Neutrophil (primary cell): Measurements from ENCODE around the gene HTR2B.

Source experiments
- H3K27ac ChIP-seq: fragments of 200-600 bp; sonication (generic); 2 replicates; pipeline ENCODE4 v1.5.1; 2016; ENCODE audit warnings: mild to moderate bottlenecking, moderate library complexity
- H3K27me3 ChIP-seq: fragments of 200-600 bp; sonication (generic); 2 replicates; pipeline ENCODE4 v1.6.0; 2016; ENCODE audit warnings: mild to moderate bottlenecking
- H3K36me3 ChIP-seq: fragments of 200-600 bp; sonication (generic); 2 replicates; pipeline ENCODE4 v1.5.1; 2017
- H3K4me1 ChIP-seq, 2 experiments: fragments of 200-600 bp in 1 of 2; sonication (generic) in 1 of 2; 1 replicate in 1 of 2; 2 replicates in 1 of 2; pipeline versions ENCODE4 v1.5.1 to v1.6.1; 2013 to 2016; ENCODE audit warnings: low read depth in 1 of 2, low read length in 1 of 2, mild to moderate bottlenecking in 1 of 2, moderate library complexity in 1 of 2; ENCODE audit not compliant: control insufficient read depth in 1 of 2, insufficient read depth in 1 of 2
- H3K4me3 ChIP-seq, 2 experiments: fragments of 200-600 bp in 1 of 2; sonication (generic) in 1 of 2; 1 replicate in 1 of 2; 2 replicates in 1 of 2; pipeline ENCODE4 v1.5.1; 2013 to 2016; ENCODE audit warnings: low read depth in 1 of 2, low read length in 1 of 2, mild to moderate bottlenecking in 1 of 2, moderate library complexity in 1 of 2
- H3K9me3 ChIP-seq: fragments of 200-600 bp; sonication (generic); 2 replicates; pipeline ENCODE4 v1.5.1; 2016
- TF ChIP-seq, protein P1 (sequence below): fragments of 200-600 bp; sonication (generic); IDR thresholded peaks from 2 replicates; pipeline ENCODE4 v1.5.1; 2016; ENCODE audit warnings: antibody characterized with exemption

HTR2B gene

DNA sequence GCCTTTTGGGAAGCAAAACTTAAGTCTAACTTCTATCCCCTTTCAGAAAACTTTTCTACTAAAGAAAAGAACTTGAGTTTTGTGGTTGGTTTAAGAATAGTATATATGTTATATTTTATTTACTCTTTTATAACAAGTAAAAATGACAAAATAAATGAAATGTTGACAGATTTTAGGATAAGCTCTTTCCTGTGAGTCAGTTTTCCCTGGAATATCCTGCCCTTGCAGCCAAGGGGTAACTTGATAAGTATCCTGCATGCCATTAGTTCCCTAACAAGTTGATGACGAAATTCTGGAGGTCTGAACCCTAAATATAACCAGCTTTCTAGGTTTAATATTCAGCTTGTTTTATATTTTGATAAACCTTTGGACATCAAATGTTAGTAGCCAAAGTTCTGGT lies 7.3 kb upstream of the HTR2B start:
- no peak overlapping the region for H3K27ac ChIP-seq
- TF ChIP-seq, protein P1, sequence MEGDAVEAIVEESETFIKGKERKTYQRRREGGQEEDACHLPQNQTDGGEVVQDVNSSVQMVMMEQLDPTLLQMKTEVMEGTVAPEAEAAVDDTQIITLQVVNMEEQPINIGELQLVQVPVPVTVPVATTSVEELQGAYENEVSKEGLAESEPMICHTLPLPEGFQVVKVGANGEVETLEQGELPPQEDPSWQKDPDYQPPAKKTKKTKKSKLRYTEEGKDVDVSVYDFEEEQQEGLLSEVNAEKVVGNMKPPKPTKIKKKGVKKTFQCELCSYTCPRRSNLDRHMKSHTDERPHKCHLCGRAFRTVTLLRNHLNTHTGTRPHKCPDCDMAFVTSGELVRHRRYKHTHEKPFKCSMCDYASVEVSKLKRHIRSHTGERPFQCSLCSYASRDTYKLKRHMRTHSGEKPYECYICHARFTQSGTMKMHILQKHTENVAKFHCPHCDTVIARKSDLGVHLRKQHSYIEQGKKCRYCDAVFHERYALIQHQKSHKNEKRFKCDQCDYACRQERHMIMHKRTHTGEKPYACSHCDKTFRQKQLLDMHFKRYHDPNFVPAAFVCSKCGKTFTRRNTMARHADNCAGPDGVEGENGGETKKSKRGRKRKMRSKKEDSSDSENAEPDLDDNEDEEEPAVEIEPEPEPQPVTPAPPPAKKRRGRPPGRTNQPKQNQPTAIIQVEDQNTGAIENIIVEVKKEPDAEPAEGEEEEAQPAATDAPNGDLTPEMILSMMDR, result no peak
- no peaks in the 10 kb centered on the region for H3K27me3 ChIP-seq
- H3K36me3 ChIP-seq, result no peaks in the 10 kb centered on the region
- H3K4me3 ChIP-seq, result no peak overlapping the region
- no peaks in the 10 kb centered on the region for H3K9me3 ChIP-seq
- H3K4me1 ChIP-seq, result no peaks in the 10 kb centered on the region

DNA sequence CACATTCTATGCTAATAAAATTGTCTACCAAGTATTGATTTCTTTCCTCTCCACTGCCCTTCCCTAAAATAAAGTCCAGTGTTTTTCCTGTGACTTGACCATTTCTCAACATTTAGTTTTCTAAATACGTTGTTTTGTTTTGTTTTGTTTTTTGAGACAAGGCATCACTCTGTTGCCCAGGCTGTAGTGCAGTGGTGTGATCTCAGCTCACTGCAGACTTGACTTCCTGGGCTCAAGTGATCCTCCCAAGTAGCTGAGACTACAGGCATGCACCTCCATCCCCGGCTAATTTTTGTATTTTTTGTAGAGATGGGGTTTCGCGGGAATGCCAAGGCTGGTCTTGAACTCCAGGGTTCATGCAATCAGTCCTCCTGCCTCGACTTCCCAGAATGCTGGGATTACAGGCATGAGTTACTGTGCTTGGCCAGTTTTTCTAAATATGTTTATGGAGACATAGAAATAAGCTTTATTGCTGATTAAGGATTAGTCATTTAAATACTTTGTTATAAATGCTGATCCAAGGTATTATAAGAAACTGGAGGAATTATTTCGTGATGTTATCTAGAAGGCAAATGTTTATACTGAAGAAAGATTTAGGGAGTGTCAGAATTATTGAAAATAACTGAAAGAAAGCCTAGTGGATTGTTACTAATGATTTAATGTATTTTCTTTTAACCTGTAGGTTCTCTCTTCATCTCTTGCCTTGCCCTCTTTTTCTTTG lies 5.7 kb upstream of the HTR2B start:
- Histone ChIP-seq H3K27ac (no peak overlapping the region), H3K36me3 (no peaks in the 10 kb centered on the region), H3K9me3 (no peaks in the 10 kb centered on the region), H3K27me3 (no peaks in the 10 kb centered on the region), H3K4me3 (no peak overlapping the region), H3K4me1 (no peaks in the 10 kb centered on the region)
- TF ChIP-seq, protein P1, result no peak

GRCh38 chr2:231129216-231129615 lies 4.4 kb upstream of the HTR2B start:
- H3K27ac ChIP-seq, result no peak overlapping the region
- no peaks in the 10 kb centered on the region for H3K4me1 ChIP-seq
- no peaks in the 10 kb centered on the region for H3K27me3 ChIP-seq
- TF ChIP-seq, protein P1, result no peak
- no peak overlapping the region for H3K4me3 ChIP-seq
- H3K36me3 ChIP-seq, result no peaks in the 10 kb centered on the region
- H3K9me3 ChIP-seq, result no peaks in the 10 kb centered on the region

- Histone ChIP-seq H3K36me3 (no peaks in the 10 kb centered on the region), H3K4me1 (no peaks in the 10 kb centered on the region), H3K27me3 (no peaks in the 10 kb centered on the region), H3K27ac (no peak overlapping the region), H3K9me3 (no peaks in the 10 kb centered on the region), H3K4me3 (no peak overlapping the region)
- TF ChIP-seq, protein P1, result no peak
These were observed 3.7 kb upstream of the HTR2B start for GRCh38 chr2:231128541-231128940.

DNA sequence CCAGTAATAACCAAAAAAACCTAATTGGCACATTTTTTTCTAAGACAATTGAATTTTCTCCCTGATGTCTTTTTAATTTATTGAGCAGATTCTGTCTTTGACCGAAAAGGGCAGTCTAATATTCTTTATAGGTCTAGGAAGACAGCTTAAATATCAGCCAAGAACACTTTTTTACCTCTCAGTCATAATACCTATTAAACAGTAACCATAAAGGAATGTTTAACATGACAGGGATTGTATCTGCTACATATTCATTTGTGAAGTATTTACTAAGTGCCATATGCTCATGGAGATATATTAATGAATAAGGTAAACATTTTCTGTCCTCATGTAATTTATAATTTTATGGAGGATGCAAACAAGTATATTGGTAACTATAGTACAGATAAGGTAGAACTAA lies 3.1 kb upstream of the HTR2B start:
- no peaks in the 10 kb centered on the region for H3K27me3 ChIP-seq
- no peak overlapping the region for H3K4me3 ChIP-seq

More for the DNA sequence above, 3.1 kb upstream of the HTR2B start:
- Histone ChIP-seq H3K9me3 (no peaks in the 10 kb centered on the region), H3K27ac (no peak overlapping the region), H3K36me3 (no peaks in the 10 kb centered on the region), H3K4me1 (no peaks in the 10 kb centered on the region)
- TF ChIP-seq, protein P1, result no peak
